Dendritic cell treated with granulocyte-macrophage colony-stimulating factor and Interleukin-4, amounts not matched to agents 40 ng/mL and 50 ng/mL, for 4 days (primary cell): ENCODE measurements around the gene FOXL3.

Experiments used
- H3K27ac Mint-ChIP-seq: one replicate; pipeline ENCODE4 v1.8.0; 2022; ENCODE audit warnings: mild to moderate bottlenecking, mixed read lengths
- H3K27me3 Mint-ChIP-seq: one replicate; pipeline ENCODE4 v1.8.0; 2022; ENCODE audit warnings: mild to moderate bottlenecking, mixed read lengths
- H3K36me3 Mint-ChIP-seq: one replicate; pipeline ENCODE4 v1.8.0; 2022; ENCODE audit warnings: low read depth, mixed read lengths
- H3K4me1 Mint-ChIP-seq: one replicate; pipeline ENCODE4 v1.8.0; 2022; ENCODE audit warnings: low read depth, mixed read lengths
- H3K4me3 Mint-ChIP-seq: one replicate; pipeline ENCODE4 v1.8.0; 2022; ENCODE audit warnings: mild to moderate bottlenecking, moderate library complexity, mixed read lengths
- H3K9me3 Mint-ChIP-seq: one replicate; pipeline ENCODE4 v1.8.0; 2022; ENCODE audit warnings: mixed read lengths
- intact Hi-C: fragments of 100-400 bp; cut with micrococcal nuclease; formaldehyde crosslinking; loops from one replicate; pipeline ENCODE4 v1.15.0; 2022

FOXL3 gene

DNA sequence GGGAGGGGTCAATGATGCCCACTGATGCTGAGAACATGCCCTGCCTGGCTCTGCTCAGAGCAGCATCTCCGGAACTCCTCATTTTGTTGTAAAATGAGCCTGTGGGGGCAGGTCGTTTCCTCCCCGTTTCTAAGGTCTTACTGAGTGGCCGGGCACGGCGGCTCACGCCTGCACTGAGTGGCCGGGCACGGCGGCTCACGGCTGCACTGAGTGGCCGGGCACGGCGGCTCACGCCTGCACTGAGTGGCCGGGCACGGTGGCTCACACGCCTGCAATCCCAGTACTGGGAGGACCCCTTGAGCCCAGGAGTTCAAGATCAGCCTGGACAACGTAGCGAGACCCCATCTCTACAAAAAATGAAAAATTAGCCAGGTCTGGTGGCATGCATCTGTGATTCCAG, 39.0 kb upstream of the FOXL3 start:
- Mint-ChIP-seq H3K36me3 (peaks cover 100% of the 10 kb centered on the region), H3K27me3 (no peaks in the 10 kb centered on the region), H3K4me3 (no peak overlapping the region), H3K4me1 (no peaks in the 10 kb centered on the region), H3K9me3 (peaks cover 10% of the 10 kb centered on the region), H3K27ac (no peak overlapping the region)
- intact Hi-C loops = no loop called here

DNA sequence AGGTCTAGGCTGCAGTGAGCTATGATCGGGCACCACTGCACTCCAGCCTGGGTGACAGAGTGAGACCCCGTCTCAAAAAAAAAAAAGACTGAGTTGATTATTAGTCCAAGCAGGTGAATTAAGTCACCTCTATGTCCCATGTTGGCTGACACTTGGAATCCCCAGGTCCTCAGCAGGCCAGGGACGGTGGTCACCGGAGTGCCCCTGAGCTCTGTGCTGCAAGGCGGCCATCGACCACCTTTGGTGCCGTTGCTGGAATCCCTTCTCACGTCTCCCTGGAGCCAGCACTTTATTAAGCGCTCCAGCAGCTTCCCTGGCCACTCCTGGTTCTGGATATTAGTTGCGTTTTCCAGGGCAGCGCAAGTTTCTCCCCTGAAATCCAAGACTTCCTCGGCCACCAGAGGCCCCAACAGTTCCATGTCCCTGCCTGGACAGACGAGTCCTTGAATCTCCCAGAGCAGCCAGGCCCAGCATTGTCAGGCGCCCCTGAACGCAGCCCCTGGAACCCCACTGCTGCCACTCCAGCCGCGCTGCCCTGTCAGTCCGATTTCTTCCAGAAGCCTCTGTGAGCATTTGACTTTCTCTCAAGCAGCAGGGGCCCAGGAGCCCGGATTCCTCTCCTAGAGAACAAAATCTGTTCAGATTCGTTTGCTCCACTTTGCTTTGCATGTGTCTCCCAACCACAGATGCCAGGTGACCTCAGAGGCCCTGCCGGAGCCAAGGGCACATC, 38.4 kb upstream of the FOXL3 start:
- Mint-ChIP-seq H3K27ac (no peak overlapping the region), H3K9me3 (peaks cover 10% of the 10 kb centered on the region), H3K36me3 (peaks cover 100% of the 10 kb centered on the region), H3K4me3 (no peak overlapping the region), H3K4me1 (no peaks in the 10 kb centered on the region), H3K27me3 (no peaks in the 10 kb centered on the region)
- intact Hi-C loops = no loop called here

- intact Hi-C loops = no loop called here
- Mint-ChIP-seq H3K27ac (no peak overlapping the region), H3K4me1 (no peaks in the 10 kb centered on the region), H3K4me3 (no peak overlapping the region), H3K9me3 (peaks cover 10% of the 10 kb centered on the region), H3K27me3 (no peaks in the 10 kb centered on the region), H3K36me3 (peaks cover 100% of the 10 kb centered on the region)
Observed at GRCh38 chr7:252216-252965, 37.6 kb upstream of the FOXL3 start.

GRCh38 chr7:252981-253380, 37.0 kb upstream of the FOXL3 start:
- peaks cover 100% of the 10 kb centered on the region for H3K36me3 Mint-ChIP-seq
- no peaks in the 10 kb centered on the region for H3K4me1 Mint-ChIP-seq
- peaks cover 10% of the 10 kb centered on the region for H3K9me3 Mint-ChIP-seq
- no peaks in the 10 kb centered on the region for H3K27me3 Mint-ChIP-seq
- no peak overlapping the region for H3K4me3 Mint-ChIP-seq
- no peak overlapping the region for H3K27ac Mint-ChIP-seq
- intact Hi-C loops = no loop called here

DNA sequence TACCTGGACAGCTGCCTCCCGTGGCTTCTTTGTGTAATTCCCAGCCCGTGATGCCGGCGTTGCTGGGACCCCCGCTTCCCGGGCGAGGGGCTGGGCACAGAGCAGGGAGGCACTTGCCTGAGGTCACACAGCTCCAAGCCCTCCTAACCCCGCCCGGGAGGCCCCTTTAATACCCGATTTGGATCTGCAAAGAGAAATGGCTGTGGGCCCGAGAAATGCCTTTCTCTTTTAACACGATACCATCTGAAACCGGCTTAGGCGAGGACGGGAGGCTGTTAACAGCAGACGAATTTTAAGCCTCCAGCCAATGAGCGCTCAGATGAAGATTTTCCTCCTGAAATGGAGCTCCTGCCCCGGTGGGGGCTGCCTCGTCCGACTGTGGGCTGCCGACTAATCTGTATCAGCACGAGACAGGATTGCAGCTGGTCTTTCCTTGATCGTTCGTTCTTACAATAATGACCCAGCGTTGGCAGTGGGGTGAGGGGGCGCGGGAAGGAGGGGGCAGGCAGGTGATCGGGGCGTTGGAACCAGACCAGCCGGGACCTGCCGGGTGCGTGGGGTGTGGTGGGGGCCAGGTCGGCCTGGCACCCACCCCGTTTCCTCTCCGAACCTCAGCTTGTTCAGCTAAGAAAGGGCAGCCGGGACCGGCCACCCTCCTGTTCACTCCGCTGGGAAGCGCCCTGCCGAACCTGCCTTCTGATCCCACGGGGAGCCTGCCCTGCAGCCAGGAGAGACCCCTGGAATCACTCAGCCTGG, 36.2 kb upstream of the FOXL3 start:
- Mint-ChIP-seq H3K4me3 (no peak overlapping the region), H3K9me3 (peaks cover 10% of the 10 kb centered on the region), H3K27ac (no peak overlapping the region), H3K36me3 (peaks cover 100% of the 10 kb centered on the region), H3K27me3 (no peaks in the 10 kb centered on the region), H3K4me1 (no peaks in the 10 kb centered on the region)
- intact Hi-C loops = no loop called here

GRCh38 chr7:254337-255037, 35.5 kb upstream of the FOXL3 start:
- H3K4me3 Mint-ChIP-seq = no peak overlapping the region
- peaks cover 16% of the 10 kb centered on the region for H3K9me3 Mint-ChIP-seq
- no peaks in the 10 kb centered on the region for H3K27me3 Mint-ChIP-seq
- no peak overlapping the region for H3K27ac Mint-ChIP-seq
- no peaks in the 10 kb centered on the region for H3K4me1 Mint-ChIP-seq
- intact Hi-C loops = no loop called here
- H3K36me3 Mint-ChIP-seq = peaks cover 100% of the 10 kb centered on the region

DNA sequence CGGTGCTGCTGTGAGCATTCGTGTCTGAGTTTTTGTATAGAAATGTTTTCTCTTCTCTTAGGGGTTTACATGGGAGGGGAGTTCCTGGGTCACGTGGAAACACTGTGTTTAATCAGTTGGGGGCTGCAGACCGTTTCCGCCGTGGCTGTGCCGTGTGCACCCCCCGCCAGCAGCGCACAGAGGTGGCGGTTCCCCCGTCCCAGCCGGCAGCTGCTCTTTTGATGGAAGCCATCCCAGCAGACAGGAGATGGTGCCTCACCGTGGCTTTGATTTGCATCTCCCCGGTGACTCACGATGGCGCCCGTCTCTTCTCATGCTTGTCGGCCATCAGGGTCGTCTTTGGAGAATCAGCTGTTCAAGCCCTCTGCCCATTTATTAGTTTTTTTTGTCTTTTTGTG, 34.9 kb upstream of the FOXL3 start:
- peaks cover 21% of the 10 kb centered on the region for H3K9me3 Mint-ChIP-seq
- no peaks in the 10 kb centered on the region for H3K27me3 Mint-ChIP-seq
- intact Hi-C loops = no loop called here
- peaks cover 100% of the 10 kb centered on the region for H3K36me3 Mint-ChIP-seq
- no peak overlapping the region for H3K4me3 Mint-ChIP-seq
- no peaks in the 10 kb centered on the region for H3K4me1 Mint-ChIP-seq
- no peak overlapping the region for H3K27ac Mint-ChIP-seq

GRCh38 chr7:255721-256361, 34.1 kb upstream of the FOXL3 start:
- Mint-ChIP-seq H3K27me3 (no peaks in the 10 kb centered on the region), H3K9me3 (peaks cover 21% of the 10 kb centered on the region), H3K4me1 (no peaks in the 10 kb centered on the region), H3K27ac (no peak overlapping the region), H3K36me3 (peaks cover 99% of the 10 kb centered on the region), H3K4me3 (no peak overlapping the region)
- intact Hi-C loops = no loop called here

GRCh38 chr7:256461-256940, 33.5 kb upstream of the FOXL3 start:
- Mint-ChIP-seq H3K27me3 (no peaks in the 10 kb centered on the region), H3K27ac (no peak overlapping the region), H3K36me3 (peaks cover 97% of the 10 kb centered on the region), H3K9me3 (peaks cover 24% of the 10 kb centered on the region), H3K4me3 (no peak overlapping the region), H3K4me1 (no peaks in the 10 kb centered on the region)
- intact Hi-C loops = no loop called here

DNA sequence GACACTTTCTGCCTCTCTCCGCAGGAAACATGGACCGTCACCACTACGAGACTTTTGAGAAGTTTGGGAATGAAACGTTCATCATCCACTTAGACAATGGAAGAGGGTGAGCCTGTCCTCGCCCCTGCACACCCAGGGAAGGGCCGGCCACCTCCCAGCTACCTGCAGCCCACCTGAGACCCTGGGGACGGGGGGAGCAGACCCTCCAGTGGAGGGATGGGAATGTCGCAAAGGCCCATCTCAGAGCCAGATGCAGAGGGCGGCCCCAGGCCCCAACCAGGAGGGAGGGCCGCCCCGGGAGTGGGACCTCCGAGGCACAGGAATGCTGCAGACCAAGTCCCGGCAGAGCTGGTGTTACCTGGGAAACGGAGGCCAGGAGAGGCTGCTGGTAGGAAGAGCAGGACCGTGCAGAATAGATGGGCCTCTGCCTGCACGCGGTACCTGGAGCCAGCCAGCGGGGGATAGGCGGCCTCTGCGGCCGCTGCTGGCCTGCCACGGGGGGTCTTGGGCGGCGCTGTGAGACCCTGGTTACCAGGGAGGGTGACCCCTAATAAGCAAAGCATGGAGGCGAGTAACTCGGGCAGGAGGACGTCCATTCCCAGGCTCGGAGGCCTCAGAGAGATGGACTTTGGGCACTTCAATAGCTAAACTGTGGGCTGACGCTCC, 32.9 kb upstream of the FOXL3 start:
- Mint-ChIP-seq H3K9me3 (peaks cover 30% of the 10 kb centered on the region), H3K27ac (no peak overlapping the region)

GRCh38 chr7:257647-257992, 32.4 kb upstream of the FOXL3 start:
- peaks cover 35% of the 10 kb centered on the region for H3K9me3 Mint-ChIP-seq

More for the DNA sequence above, 32.9 kb upstream of the FOXL3 start:
- Mint-ChIP-seq H3K4me1 (peaks cover 4% of the 10 kb centered on the region), H3K27me3 (no peaks in the 10 kb centered on the region), H3K36me3 (peaks cover 97% of the 10 kb centered on the region), H3K4me3 (no peak overlapping the region)
- intact Hi-C loops = no loop called here

GRCh38 chr7:258476-259190, 31.3 kb upstream of the FOXL3 start:
- H3K36me3 Mint-ChIP-seq = peaks cover 89% of the 10 kb centered on the region
- no peak overlapping the region for H3K27ac Mint-ChIP-seq
- H3K27me3 Mint-ChIP-seq = no peaks in the 10 kb centered on the region
- no peak overlapping the region for H3K4me3 Mint-ChIP-seq
- H3K9me3 Mint-ChIP-seq = peaks cover 38% of the 10 kb centered on the region
- H3K4me1 Mint-ChIP-seq = peaks cover 10% of the 10 kb centered on the region
- intact Hi-C loops = no loop called here

More at GRCh38 chr7:257647-257992, 32.4 kb upstream of the FOXL3 start:
- Mint-ChIP-seq H3K27me3 (no peaks in the 10 kb centered on the region), H3K27ac (no peak overlapping the region), H3K4me1 (peaks cover 9% of the 10 kb centered on the region), H3K4me3 (no peak overlapping the region), H3K36me3 (peaks cover 97% of the 10 kb centered on the region)
- intact Hi-C loops = no loop called here
